ENCODE measurements around the gene KCNG3. TPM values are rescaled to one million over a fixed set of nuclear protein-coding genes. Genes with fewer than 3 reads are reported as not detected.
A peak's percentile ranks its signal among the peaks of the same experiment; 100 is the strongest.

KCNG3 gene
- total and polyA plus RNA-seq, 2 experiments from 2014 or later, result not detected

DNA sequence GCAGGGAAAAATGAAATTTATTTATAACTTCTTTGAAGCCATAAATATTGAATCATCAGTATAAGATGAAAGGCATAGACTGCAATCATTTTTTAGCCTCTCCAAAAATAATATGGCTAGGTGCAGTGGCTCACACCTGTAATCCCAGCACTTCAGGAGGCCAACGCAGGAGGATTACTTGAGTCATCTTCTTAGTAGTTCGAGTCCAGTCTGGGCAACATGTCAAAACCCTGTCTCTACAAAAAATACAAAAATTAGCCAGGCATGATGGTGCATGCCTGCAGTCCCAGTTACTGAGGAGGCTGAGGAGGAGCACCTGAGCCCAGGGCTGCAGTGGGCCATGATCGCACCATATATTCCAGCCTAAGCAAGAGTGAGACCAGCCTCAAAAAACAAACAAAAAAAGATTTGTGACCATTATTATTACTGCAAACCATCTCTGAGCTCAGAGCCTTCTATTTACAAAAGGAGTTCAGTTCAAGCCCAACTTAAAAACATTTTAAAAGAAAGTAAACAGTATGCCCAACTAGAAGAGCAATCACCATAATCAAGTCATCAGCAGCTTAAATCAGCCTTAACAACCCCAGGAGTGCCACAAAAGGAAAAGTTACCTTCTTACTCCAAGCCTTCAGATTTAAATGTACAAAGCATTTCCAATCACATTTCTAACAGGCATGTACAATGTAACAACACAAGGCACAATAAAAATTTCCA, 37.5 kb downstream of the KCNG3 start:
- no peaks in the 10 kb centered on the region for H3K9me3 ChIP-seq (ENCODE audit: low read depth)
- no peak overlapping the region for H2AFZ ChIP-seq
- H3K4me1 ChIP-seq (ENCODE audit: insufficient read depth), result no peaks in the 10 kb centered on the region
- in situ Hi-C loops (cut with MboI), result no loop called here
- TF ChIP-seq EZH2 (IDR thresholded peaks at IDR 0.05; ENCODE audit: insufficient read depth, poor library complexity, severe bottlenecking), result no peak
- no peak for TF ChIP-seq EZH2phosphoT487 (IDR thresholded peaks at IDR 0.05; ENCODE audit: insufficient read depth, low read depth)
- H3K9me2 ChIP-seq (ENCODE audit: insufficient read depth), result no peaks in the 10 kb centered on the region
- H3K27ac ChIP-seq, result no peak overlapping the region
- 62 to 71% methylated on average over 3 of the region's 3 CpGs for WGBS, 2 experiments (ENCODE audit: low coverage in 1 of 2, low lambda C conversion rate in 2 of 2, missing lambda C conversion rate in 2 of 2)
- no peak overlapping the region for H3K4me3 ChIP-seq
- H3K27me3 ChIP-seq (replicated peaks; ENCODE audit: insufficient read depth), result peaks cover 18% of the 10 kb centered on the region
- H4K20me1 ChIP-seq (ENCODE audit: insufficient read depth), result no peaks in the 10 kb centered on the region
- H3K36me3 ChIP-seq (ENCODE audit: low read depth), result no peaks in the 10 kb centered on the region
- H3K9ac ChIP-seq, result no peak overlapping the region
- DNase-seq, result no peak
- no peaks in the 10 kb centered on the region for H3K79me2 ChIP-seq (ENCODE audit: insufficient read depth)
- no peaks in the 10 kb centered on the region for H3F3A ChIP-seq (ENCODE audit: insufficient read depth)
- no peak overlapping the region for H3K4me2 ChIP-seq (ENCODE audit: unreplicated experiment)

DNA sequence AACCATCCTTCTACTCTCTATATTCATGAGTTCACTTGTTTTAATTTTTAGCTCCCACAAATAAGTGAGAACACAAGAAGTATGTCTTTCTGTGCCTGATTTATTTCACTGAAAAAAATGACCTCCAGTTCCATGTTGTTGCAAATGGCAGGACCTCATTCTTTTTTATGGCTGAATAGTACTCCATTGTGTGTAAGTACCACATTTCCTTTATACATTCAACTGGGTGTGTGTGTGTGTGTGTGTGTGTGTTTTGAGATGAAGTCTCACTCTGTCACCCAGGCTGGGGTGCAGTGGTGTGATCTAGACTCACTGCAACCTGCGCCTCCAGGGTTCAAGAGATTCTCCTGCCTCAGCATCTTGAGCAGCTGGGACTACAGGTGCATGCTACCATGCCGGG, 41.2 kb downstream of the KCNG3 start:
- Histone ChIP-seq H2AFZ (no peak overlapping the region), H4K20me1 (ENCODE audit: insufficient read depth) (no peaks in the 10 kb centered on the region), H3K79me2 (ENCODE audit: insufficient read depth) (no peaks in the 10 kb centered on the region), H3K27me3 (replicated peaks; ENCODE audit: insufficient read depth) (0 out of 2 replicates have a peak, but pooled peaks cover 6% of the 10 kb centered on the region), H3K9me3 (ENCODE audit: low read depth) (no peaks in the 10 kb centered on the region), H3F3A (ENCODE audit: insufficient read depth) (no peaks in the 10 kb centered on the region), H3K36me3 (ENCODE audit: low read depth) (no peaks in the 10 kb centered on the region), H3K27ac (no peak overlapping the region), H3K9me2 (ENCODE audit: insufficient read depth) (no peaks in the 10 kb centered on the region), H3K4me1 (ENCODE audit: insufficient read depth) (no peaks in the 10 kb centered on the region), H3K9ac (no peak overlapping the region), H3K4me2 (ENCODE audit: unreplicated experiment) (no peak overlapping the region), H3K4me3 (no peak overlapping the region)
- in situ Hi-C loops (cut with MboI), result no loop called here
- no peak for DNase-seq
- WGBS, 2 experiments (ENCODE audit: low coverage in 1 of 2, low lambda C conversion rate in 2 of 2, missing lambda C conversion rate in 2 of 2), result 68 to 70% methylated on average over 2 of the region's 2 CpGs
- TF ChIP-seq EZH2 (IDR thresholded peaks at IDR 0.05; ENCODE audit: insufficient read depth, poor library complexity, severe bottlenecking), result no peak
- no peak for TF ChIP-seq EZH2phosphoT487 (IDR thresholded peaks at IDR 0.05; ENCODE audit: insufficient read depth, low read depth)

DNA sequence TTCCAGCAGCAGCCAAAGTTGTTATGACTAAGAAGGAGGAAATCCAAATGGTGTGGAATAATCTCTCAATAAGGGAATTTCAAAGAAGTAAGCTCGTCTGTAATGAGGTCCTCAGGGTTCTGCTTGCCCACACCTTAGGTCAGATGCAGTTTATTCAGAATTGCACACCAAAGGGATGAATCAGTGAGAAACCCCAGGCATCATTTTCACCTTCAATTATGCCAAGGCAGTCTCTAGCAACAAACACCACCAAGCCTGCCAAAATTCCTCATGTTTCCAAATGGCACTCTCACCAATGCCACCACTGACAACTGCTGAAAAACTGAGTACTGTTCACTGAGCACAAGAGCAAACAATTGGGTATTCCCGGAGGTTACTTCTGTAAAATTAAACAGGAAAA, 43.6 kb downstream of the KCNG3 start:
- Histone ChIP-seq H3K4me1 (ENCODE audit: insufficient read depth) (no peaks in the 10 kb centered on the region), H2AFZ (no peak overlapping the region), H3K27me3 (replicated peaks; ENCODE audit: insufficient read depth) (no peaks in the 10 kb centered on the region), H4K20me1 (ENCODE audit: insufficient read depth) (no peaks in the 10 kb centered on the region), H3K9me3 (ENCODE audit: low read depth) (no peaks in the 10 kb centered on the region), H3K36me3 (ENCODE audit: low read depth) (no peaks in the 10 kb centered on the region), H3K4me3 (no peak overlapping the region), H3F3A (ENCODE audit: insufficient read depth) (no peaks in the 10 kb centered on the region), H3K27ac (no peak overlapping the region), H3K9ac (no peak overlapping the region), H3K4me2 (ENCODE audit: unreplicated experiment) (no peak overlapping the region), H3K9me2 (ENCODE audit: insufficient read depth) (no peaks in the 10 kb centered on the region), H3K79me2 (ENCODE audit: insufficient read depth) (no peaks in the 10 kb centered on the region)
- DNase-seq, result peak; percentile 9
- TF ChIP-seq EZH2phosphoT487 (IDR thresholded peaks at IDR 0.05; ENCODE audit: insufficient read depth, low read depth), result no peak
- no peak for TF ChIP-seq EZH2 (IDR thresholded peaks at IDR 0.05; ENCODE audit: insufficient read depth, poor library complexity, severe bottlenecking)
- in situ Hi-C loops (cut with MboI), result no loop called here
- WGBS, 2 experiments (ENCODE audit: low coverage in 1 of 2, low lambda C conversion rate in 2 of 2, missing lambda C conversion rate in 2 of 2), result 22 to 31% methylated on average over 2 of the region's 2 CpGs

DNA sequence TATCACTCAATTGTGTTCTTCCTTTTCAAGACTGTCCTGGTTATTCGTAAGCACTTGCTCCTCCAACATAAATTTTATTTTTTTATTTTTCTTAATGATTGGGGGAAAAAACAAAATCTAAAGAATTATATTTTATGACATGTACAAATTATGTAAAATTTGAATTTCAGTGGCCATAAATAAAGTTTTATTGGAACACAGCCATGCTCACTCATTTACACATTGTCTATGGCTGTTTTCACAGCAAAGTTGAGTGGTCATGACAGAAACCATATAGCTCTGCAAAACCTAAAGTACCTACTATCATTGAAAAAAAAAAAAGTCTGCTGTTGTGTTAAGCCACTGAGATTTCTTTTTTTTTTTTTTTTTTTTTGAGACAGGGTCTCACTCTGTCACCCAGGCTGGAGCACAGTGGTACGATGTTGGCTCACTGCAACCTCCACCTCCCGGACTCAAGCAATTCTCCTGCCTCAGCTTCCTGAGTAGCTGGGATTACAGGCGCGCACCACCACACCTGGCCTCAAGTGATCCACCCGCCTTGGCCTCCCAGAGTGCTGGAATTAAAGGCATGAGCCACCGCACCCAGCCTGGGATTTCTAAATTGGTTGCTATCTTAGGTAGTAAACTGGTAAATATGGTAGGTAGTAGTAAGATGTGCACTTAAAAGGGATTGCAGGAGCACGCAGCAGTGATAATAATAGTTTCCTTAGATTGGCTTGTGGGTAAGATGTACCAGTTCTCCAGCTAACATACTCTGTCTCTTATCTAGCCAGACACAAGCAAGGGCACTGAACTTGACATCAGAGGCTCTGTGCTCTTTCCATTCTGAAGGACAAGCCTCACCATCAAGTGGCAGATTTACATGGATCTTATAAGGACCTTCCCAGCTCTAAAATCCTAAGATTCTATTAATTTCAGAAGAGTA, 44.4 kb downstream of the KCNG3 start:
- Histone ChIP-seq H4K20me1 (ENCODE audit: insufficient read depth) (no peaks in the 10 kb centered on the region), H2AFZ (no peak overlapping the region), H3K27ac (no peak overlapping the region), H3K4me2 (ENCODE audit: unreplicated experiment) (no peak overlapping the region), H3K36me3 (ENCODE audit: low read depth) (no peaks in the 10 kb centered on the region), H3K9ac (no peak overlapping the region), H3F3A (ENCODE audit: insufficient read depth) (no peaks in the 10 kb centered on the region), H3K9me3 (ENCODE audit: low read depth) (no peaks in the 10 kb centered on the region), H3K4me1 (ENCODE audit: insufficient read depth) (no peaks in the 10 kb centered on the region), H3K9me2 (ENCODE audit: insufficient read depth) (no peaks in the 10 kb centered on the region), H3K4me3 (no peak overlapping the region), H3K27me3 (replicated peaks; ENCODE audit: insufficient read depth) (no peaks in the 10 kb centered on the region), H3K79me2 (ENCODE audit: insufficient read depth) (no peaks in the 10 kb centered on the region)
- 91 to 93% methylated on average over 8 of the region's 8 CpGs for WGBS, 2 experiments (ENCODE audit: low coverage in 1 of 2, low lambda C conversion rate in 2 of 2, missing lambda C conversion rate in 2 of 2)
- TF ChIP-seq EZH2 (IDR thresholded peaks at IDR 0.05; ENCODE audit: insufficient read depth, poor library complexity, severe bottlenecking), result no peak
- no peak for TF ChIP-seq EZH2phosphoT487 (IDR thresholded peaks at IDR 0.05; ENCODE audit: insufficient read depth, low read depth)
- no peak for DNase-seq
- in situ Hi-C loops (cut with MboI), result no loop called here

Measured in GM23248 (cell line).